Prostate gland (tissue), 2 donors: Measurements from ENCODE around the gene CA5A.

Experiments
- POLR2A ChIP-seq: fragments of 450-650 bp; IDR thresholded peaks from one replicate; pipeline ENCODE4 v1.6.1; 2016; ENCODE audit warnings: antibody characterized with exemption, mild to moderate bottlenecking
- TF ChIP-seq, protein P1 (sequence below), 4 experiments: fragments of 200-600 bp in 2 of 4; fragments of 450-650 bp in 2 of 4; sonication (generic) in 2 of 4; IDR thresholded peaks; 1 replicate in 3 of 4; 2 replicates in 1 of 4; pipeline ENCODE4 v1.5.1; 2016 to 2019; ENCODE audit warnings: antibody characterized with exemption in 4 of 4, mild to moderate bottlenecking in 2 of 4, moderate library complexity in 2 of 4

DNA sequence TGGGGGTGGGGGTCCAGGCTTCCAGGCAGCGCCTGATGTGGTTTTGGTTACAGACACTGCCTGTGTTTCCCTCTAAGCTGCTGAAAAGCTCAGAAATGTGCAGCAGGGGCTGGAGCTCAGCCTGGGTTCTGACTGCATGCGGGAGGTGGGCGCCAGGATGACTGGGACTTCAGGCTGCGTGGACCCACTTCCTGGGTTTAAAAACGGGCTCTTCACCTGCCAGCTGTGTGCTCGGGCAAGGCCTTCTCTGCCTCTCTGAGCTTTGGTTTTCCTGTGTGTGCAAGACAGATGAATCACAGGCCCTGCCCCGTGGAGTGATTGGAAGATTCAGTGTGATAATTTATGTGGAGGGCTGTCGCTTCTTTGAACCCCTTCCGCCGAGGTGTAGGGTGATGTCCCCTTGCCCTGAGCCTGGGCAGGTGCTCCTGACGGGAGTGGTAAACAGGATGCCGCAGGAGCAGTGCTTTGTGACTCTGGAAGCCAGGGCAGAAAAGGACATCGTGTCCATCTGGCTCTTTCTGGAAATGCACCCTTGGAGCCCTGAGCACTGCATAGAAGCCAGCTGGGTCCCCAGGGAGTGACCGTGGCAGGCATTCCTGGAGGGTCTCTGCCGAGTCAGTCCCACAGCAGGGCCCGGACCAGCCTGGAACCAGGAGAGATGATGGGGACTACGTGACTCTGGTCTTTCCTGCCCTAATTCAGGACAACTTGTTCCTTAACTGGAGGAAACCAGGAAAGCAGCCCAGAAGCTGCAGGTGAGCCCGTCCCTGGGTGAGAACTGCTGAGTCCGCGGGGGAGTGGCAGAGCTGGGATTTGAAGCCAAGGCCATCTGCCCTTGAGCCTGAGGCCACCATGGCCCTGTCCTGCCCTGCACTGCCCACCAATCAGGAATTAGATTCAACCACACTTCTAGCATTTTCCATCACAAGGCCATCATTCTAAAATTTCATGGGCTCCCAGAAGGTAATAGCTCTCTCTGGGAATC lies 38.5 kb downstream of the CA5A start:
- TF ChIP-seq, protein P1, sequence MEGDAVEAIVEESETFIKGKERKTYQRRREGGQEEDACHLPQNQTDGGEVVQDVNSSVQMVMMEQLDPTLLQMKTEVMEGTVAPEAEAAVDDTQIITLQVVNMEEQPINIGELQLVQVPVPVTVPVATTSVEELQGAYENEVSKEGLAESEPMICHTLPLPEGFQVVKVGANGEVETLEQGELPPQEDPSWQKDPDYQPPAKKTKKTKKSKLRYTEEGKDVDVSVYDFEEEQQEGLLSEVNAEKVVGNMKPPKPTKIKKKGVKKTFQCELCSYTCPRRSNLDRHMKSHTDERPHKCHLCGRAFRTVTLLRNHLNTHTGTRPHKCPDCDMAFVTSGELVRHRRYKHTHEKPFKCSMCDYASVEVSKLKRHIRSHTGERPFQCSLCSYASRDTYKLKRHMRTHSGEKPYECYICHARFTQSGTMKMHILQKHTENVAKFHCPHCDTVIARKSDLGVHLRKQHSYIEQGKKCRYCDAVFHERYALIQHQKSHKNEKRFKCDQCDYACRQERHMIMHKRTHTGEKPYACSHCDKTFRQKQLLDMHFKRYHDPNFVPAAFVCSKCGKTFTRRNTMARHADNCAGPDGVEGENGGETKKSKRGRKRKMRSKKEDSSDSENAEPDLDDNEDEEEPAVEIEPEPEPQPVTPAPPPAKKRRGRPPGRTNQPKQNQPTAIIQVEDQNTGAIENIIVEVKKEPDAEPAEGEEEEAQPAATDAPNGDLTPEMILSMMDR (IDR thresholded peaks at IDR 0.05), result no peak
- TF ChIP-seq POLR2A, result no peak
